Fibroblast of gingiva (primary cell): ENCODE results near the gene ZMIZ1.

ENCODE experiments used
- DNase-seq: peaks from one replicate; pipeline ENCODE4 v3.0.0-alpha.2; 2011; ENCODE audit warnings: low read depth

ZMIZ1 gene

GRCh38 chr10:79188154-79188965 is 119.6 kb downstream of the ZMIZ1 start:
- DNase-seq = no peak

DNA sequence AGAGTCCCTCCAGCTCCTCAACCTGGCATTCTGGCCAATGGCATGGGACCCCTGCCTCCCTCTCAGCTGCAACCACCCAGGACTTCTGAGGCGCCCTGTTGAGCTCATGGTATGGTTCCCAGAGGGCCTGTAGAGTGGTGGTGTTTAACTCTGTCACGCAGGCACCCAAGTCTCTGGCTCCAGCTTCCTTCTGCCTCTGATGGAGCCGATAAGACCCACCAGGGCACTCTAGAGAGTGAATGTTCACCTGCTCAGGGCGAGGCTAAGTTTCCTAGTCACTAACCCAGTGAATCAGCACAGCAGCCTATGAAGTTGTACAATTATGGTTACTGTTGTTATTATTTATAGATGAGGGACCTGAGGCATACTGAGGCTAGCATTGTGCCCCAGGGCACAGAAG is 120.4 kb downstream of the ZMIZ1 start:
- DNase-seq = no peak

- DNase-seq = no peak
These were observed 121.2 kb downstream of the ZMIZ1 start for GRCh38 chr10:79189853-79190435.

GRCh38 chr10:79190740-79191261 is 122.0 kb downstream of the ZMIZ1 start:
- no peak for DNase-seq

DNA sequence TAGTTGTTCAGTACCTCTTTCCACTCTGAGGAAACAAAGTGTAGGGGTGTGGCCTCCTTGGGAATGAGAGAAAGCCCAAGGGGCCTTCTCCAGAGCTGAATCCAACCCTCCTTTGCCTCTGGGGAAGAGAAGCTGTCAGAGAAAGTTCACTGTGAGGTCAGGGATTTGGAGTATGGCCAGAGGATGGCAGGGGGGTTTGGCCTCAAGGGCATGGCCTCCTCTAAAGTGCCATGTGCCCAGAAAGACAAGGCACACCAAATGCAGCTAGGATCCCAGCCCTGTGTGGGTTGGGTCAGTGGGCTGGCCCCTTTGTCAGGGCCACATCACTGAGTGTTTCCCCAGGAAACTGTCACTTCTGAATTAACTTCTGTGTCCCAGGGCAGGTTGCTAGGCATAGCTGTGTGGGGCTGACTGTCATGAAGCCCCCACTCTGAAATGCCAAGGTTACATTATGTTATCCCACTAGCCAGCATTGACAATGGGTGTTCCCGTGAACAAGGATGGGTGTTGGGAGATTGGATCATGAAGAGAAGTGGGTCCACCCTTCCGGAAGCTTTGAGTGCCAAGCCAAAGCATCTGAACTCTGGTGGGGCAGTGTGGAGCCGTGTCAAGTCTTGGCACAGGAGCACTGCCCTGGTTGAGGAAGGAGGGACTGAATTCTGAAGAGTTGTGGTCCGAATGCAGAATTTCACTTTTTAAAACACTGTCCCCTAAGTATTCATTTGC is 123.3 kb downstream of the ZMIZ1 start:
- no peak for DNase-seq

GRCh38 chr10:79192677-79193003 is 123.9 kb downstream of the ZMIZ1 start:
- DNase-seq = no peak

- DNase-seq = no peak
These were observed 125.1 kb downstream of the ZMIZ1 start for GRCh38 chr10:79193694-79194382.

- peak; percentile 69 for DNase-seq
These were observed 126.5 kb downstream of the ZMIZ1 start for GRCh38 chr10:79195091-79195923.

DNA sequence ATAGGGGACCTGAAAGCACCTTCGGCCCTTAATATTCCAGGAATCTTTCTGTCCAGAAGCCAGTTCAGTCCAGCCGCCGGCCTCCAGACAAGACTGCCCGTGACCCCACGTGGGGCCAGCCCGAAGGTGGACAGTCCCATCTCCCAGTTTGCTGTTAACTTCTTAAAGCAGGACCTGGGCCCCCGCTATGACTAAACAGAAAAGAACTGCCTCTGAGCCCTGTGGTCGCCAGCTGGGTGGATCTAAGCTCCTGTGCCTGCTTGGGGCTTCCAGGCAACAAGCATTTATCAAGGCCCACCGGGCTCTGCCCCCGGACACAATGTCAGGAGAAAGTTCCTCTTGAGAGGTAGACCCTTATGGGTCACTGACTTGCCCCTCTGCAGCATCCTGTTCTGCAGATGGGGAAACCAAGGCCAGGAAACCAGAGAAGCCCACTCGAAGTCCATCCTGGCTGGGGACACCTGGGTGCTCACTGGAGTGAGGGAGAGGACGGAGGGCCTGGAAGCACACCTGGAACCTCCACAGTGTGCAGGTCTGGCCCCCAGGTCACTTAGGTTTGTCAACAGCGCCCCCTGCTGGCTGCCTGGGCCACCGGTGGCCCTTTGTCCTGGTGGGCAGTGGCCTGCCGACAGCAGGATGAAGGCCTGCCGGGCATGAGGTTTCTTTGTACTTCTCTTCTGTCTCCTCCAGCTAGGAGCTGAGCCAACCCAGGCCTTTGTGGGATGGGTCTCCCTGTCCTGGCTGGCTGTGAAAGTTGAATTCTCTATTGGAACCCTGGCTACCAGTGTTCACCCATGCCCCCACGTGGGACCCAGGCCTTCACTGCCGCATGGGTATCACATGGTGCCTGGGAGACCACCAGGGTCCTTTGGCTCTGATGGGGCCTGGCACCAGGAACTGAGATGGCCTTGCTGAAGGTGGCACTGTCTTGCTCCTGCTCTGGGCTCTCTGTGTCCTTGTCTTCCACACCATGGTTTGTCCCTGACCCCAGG is 128.0 kb downstream of the ZMIZ1 start:
- DNase-seq = peak; percentile 28

GRCh38 chr10:79197558-79197957 is 128.8 kb downstream of the ZMIZ1 start:
- DNase-seq = no peak

- DNase-seq = no peak
These were observed 131.6 kb downstream of the ZMIZ1 start for GRCh38 chr10:79200346-79200745.

GRCh38 chr10:79201706-79202105 is 132.9 kb downstream of the ZMIZ1 start:
- no peak for DNase-seq

DNA sequence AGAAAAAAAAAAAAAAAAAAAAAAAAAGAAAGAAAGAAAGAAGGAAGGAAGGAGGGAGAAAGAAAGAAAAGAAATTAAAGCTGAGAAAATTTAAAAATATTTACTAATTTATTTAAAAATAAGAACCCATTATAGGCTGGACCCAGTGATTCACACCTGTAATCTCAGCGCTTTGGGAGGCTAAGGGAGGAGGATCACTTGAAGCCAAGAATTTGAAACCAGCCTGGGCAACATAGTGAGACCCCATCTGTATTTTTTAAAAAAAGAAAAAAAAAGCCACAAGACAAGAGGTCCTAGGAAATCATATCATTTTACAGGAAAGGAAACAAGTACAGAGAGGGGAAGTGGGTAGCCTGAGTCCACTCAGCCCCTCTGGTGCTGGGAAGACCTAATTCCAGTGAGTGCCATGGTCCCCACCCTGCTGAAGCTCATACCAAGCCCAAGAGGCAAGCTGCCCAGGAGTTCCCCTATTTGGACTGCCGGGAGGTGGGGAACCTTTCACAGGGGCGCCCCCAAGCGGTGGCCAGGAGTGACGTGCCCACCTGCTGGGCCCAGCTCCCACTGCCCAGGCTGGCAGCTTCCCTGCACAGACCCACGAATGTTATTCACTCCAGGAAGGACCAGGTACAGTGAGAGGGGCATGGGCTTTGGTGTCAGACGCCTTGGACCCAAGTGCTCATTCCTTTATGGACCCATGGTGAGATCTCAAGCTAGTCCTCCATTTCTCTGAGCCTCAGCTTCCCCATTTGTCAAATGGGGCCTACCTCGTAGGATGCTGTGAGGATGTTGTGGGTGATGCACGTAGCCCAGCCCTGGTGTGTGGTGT is 133.6 kb downstream of the ZMIZ1 start:
- DNase-seq = no peak

- no peak for DNase-seq
These were observed 134.4 kb downstream of the ZMIZ1 start for GRCh38 chr10:79203014-79203644.

DNA sequence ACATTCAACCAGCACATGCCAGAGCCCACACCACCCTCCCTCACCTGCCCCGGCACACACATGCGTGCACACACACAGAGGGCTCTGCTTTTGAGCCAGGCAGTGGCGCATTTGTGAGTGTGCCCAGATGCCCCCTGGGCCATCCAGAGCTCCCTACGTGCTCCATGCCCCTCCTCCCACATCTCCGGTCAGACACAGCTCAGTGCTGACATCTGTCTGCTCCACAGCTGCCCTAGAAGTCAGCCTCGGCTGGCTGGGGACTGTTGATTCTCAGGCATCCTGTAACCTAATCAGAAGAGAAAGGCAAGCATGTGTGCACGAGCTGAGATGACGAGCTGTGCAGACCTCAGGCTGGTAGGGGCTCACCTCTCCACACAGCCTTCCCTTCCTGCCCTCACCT is 135.1 kb downstream of the ZMIZ1 start:
- DNase-seq = no peak

DNA sequence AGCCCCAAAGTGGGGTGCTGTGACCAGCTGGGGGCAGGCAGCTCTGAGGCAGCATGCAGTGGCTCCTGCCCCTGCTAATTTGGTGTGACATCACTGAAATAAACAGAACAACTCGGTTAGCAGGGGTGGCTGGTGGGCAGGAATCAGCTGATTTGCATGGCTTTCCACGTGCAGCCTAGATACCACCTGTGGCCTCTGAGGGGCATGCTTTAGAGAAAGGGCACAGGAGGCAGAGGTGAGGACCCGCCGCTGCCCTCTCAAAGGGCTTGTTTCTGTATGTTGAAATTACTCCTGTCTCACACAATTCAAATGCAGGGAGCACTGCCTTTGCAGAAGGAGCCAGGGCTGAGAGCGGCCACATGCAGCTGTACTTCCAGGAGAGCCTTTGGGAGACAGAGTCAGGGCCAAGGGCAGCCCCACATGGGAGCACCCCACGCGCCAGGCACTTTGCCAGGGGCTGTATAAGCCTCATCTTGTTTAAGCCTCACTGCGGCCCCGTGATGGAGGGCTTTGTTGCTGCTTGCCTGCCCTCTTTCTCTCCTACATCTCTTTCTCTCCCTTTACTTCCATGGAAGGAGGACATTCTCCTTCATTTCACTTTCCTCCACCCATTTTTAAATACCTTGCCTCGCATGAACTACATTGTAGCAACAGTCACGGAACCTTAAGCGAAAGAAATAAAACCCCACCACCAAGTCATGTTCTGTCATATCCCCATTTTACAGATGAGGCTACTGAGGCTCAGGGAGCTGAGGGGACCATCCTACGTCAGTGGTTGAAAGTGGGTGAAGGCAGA is 137.7 kb downstream of the ZMIZ1 start:
- DNase-seq = no peak

DNA sequence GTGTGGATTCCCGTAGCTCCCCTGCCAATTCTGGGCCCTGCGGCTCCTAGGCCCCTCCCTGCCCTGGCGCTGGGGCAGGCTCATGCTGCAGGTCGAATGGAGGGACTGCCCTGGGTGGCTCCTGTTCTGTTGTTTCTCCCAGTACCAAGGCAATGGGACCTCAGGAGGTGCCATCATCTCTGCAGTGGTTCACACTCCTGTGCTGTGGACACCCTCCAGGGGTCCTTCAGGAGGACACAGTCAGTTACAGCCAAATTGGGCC is 138.3 kb downstream of the ZMIZ1 start:
- DNase-seq = no peak

- DNase-seq = no peak
These were observed 139.0 kb downstream of the ZMIZ1 start for GRCh38 chr10:79207726-79208125.
